IPS DF 6.9 (cell line): ENCODE measurements around the gene KCNK10.

Experiments
- DNase-seq: peaks from one replicate; pipeline ENCODE4 v3.0.0-alpha.2; 2013; ENCODE audit warnings: low read depth, low spot score
- H3K27ac ChIP-seq: one replicate; pipeline ENCODE4 v1.5.1; 2013; ENCODE audit warnings: low read length, control low read depth
- H3K27me3 ChIP-seq: 2 replicates; pipeline ENCODE4 v1.6.1; 2013; ENCODE audit warnings: mild to moderate bottlenecking, low read length; ENCODE audit not compliant: control insufficient read depth, insufficient read depth
- H3K36me3 ChIP-seq: 2 replicates; pipeline ENCODE4 v1.6.1; 2013; ENCODE audit warnings: low read length; ENCODE audit not compliant: control insufficient read depth, insufficient read depth
- H3K4me1 ChIP-seq: 2 replicates; pipeline ENCODE4 v1.6.1; 2013; ENCODE audit warnings: low read length; ENCODE audit not compliant: control insufficient read depth, insufficient read depth
- H3K4me3 ChIP-seq: 2 replicates; pipeline ENCODE4 v1.5.1; 2013; ENCODE audit warnings: mild to moderate bottlenecking, low read length
- H3K9me3 ChIP-seq: 2 replicates; pipeline ENCODE4 v1.6.1; 2013; ENCODE audit warnings: low read length, inconsistent platforms; ENCODE audit not compliant: control insufficient read depth, insufficient read depth
- WGBS: extraction: QIAGEN DNeasy Blood & Tissue Kit; methylation state at CpG from one replicate; pipeline ENCODE4 v1.1.7; 2013; ENCODE audit warnings: mixed read lengths, missing lambda C conversion rate; ENCODE audit not compliant: insufficient read length, insufficient coverage; 5-methylcytosine and 5-hydroxymethylcytosine counted together

KCNK10 gene

DNA sequence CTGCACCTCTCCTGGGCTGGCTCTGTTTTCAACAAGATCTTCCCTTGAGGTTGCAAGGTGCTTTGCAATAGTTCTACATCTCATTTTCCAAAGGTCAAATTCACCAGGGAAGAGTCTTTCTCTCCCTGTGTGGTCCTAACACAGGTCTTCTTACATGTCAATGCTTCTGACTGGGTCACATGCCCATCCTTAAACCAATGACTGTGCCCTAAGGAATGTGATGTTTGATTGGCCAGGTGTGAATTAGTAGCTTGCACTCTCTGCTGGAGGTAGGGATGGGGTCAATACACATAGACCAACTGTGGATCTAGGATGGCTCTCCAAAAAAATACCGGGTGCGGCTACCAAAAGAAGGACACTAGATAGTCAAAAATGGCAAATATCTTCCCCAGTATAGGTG lies 19.9 kb upstream of the KCNK10 start:
- Histone ChIP-seq H3K36me3 (no peaks in the 10 kb centered on the region), H3K4me3 (no peak overlapping the region), H3K27ac (no peak overlapping the region), H3K9me3 (no peaks in the 10 kb centered on the region), H3K4me1 (no peaks in the 10 kb centered on the region), H3K27me3 (no peaks in the 10 kb centered on the region)
- no peak for DNase-seq
- no CpG with 5 or more reads among the region's 2 CpGs for WGBS

GRCh38 chr14:88340357-88340756 lies 17.3 kb upstream of the KCNK10 start:
- Histone ChIP-seq H3K36me3 (no peaks in the 10 kb centered on the region), H3K9me3 (no peaks in the 10 kb centered on the region), H3K4me3 (no peak overlapping the region), H3K27ac (no peak overlapping the region), H3K4me1 (no peaks in the 10 kb centered on the region), H3K27me3 (no peaks in the 10 kb centered on the region)
- DNase-seq = no peak

DNA sequence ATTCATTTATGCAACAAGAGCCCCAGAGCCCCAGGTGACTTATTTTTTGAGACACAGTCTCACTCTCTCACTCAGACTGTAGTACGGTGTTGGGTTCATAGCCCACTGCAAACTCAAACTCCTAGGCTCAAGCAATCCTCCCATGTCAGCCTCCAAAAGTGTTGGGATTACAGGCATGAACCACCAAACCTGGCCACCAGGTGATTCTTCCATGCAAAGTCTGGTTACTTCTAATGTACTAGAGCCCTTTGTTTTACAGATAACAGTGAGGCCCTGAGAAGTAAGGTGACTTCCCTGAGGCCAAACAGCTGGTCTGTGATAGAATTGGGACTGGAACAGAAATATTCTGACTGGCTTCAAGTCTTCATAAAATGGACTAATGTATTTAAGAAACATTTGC lies 10.0 kb upstream of the KCNK10 start:
- H3K27ac ChIP-seq = no peak overlapping the region
- H3K4me3 ChIP-seq = no peak overlapping the region
- no peaks in the 10 kb centered on the region for H3K4me1 ChIP-seq
- no peaks in the 10 kb centered on the region for H3K27me3 ChIP-seq
- WGBS = no CpG with 5 or more reads among the region's 1 CpG
- no peaks in the 10 kb centered on the region for H3K9me3 ChIP-seq
- no peak for DNase-seq
- no peaks in the 10 kb centered on the region for H3K36me3 ChIP-seq

- H3K4me3 ChIP-seq = no peak overlapping the region
- peaks cover 45% of the 10 kb centered on the region for H3K27me3 ChIP-seq
- H3K9me3 ChIP-seq = no peaks in the 10 kb centered on the region
- no CpG with 5 or more reads among the region's 1 CpG for WGBS
- H3K36me3 ChIP-seq = no peaks in the 10 kb centered on the region
- H3K27ac ChIP-seq = no peak overlapping the region
- no peak for DNase-seq
- H3K4me1 ChIP-seq = peaks cover under 1% of the 10 kb centered on the region
Measured at GRCh38 chr14:88327497-88327896, 4.4 kb upstream of the KCNK10 start.

DNA sequence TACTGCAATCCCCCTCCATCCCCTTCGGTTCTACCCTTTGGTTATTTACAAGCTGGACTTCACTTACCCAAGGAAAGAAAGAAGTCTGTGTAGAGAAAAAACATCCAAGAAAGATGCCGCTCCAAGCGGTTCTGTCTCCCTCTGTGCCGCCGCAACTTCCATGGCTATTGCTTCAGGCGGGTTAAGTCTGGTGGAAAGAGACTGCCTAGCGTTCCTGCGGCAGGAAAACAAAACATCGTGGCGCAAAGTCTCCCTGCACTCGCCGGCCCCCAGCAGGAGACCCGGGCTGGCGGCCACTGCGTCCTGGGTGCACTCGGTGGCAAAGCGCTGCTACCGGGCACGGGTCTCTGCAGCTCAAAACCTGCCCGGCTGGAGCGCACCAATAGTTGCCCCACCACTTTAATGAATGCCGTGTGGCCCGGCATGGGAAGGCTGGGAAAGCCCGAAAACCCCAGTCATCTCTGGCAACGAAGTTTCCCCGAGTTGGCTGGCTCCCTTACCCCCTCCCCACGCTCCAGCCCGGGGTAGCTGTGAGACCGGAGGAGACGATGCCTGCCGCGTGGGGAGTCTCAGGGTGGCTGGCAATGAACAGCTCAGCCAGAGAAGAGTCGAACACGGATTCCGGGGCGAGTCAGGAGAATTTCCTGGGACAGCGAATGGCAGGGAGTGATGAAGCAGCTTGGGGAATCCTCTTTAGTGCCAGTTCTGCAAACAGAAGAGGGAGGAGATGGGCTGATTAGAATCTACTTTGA lies 3.5 kb upstream of the KCNK10 start:
- Histone ChIP-seq H3K4me3 (peak overlapping the region; percentile 51), H3K27ac (no peak overlapping the region), H3K36me3 (no peaks in the 10 kb centered on the region), H3K4me1 (peaks cover 3% of the 10 kb centered on the region), H3K27me3 (peaks cover 55% of the 10 kb centered on the region), H3K9me3 (no peaks in the 10 kb centered on the region)
- DNase-seq = no peak
- no CpG with 5 or more reads among the region's 37 CpGs for WGBS

GRCh38 chr14:88325883-88326282 lies 2.8 kb upstream of the KCNK10 start:
- H3K4me3 ChIP-seq = peak overlapping the region; percentile 51; the same call in 1 of the 2 replicates
- peaks cover 57% of the 10 kb centered on the region for H3K27me3 ChIP-seq
- H3K36me3 ChIP-seq = no peaks in the 10 kb centered on the region
- peaks cover 3% of the 10 kb centered on the region for H3K4me1 ChIP-seq
- no peak for DNase-seq
- WGBS = no CpG with 5 or more reads among the region's 5 CpGs
- H3K9me3 ChIP-seq = no peaks in the 10 kb centered on the region
- no peak overlapping the region for H3K27ac ChIP-seq

- no peaks in the 10 kb centered on the region for H3K9me3 ChIP-seq
- no peak for DNase-seq
- H3K4me3 ChIP-seq = no peak overlapping the region
- H3K36me3 ChIP-seq = no peaks in the 10 kb centered on the region
- H3K27me3 ChIP-seq = peaks cover 59% of the 10 kb centered on the region
- H3K27ac ChIP-seq = no peak overlapping the region
- WGBS = no CpG with 5 or more reads among the region's 6 CpGs
- peaks cover 3% of the 10 kb centered on the region for H3K4me1 ChIP-seq
Measured at GRCh38 chr14:88324930-88325329, 1.9 kb upstream of the KCNK10 start.

- H3K27me3 ChIP-seq = peaks cover 59% of the 10 kb centered on the region
- no peak overlapping the region for H3K27ac ChIP-seq
- DNase-seq = no peak
- no peak overlapping the region for H3K4me3 ChIP-seq
- WGBS = no CpG with 5 or more reads among the region's 4 CpGs
- H3K4me1 ChIP-seq = peaks cover 3% of the 10 kb centered on the region
- no peaks in the 10 kb centered on the region for H3K36me3 ChIP-seq
- no peaks in the 10 kb centered on the region for H3K9me3 ChIP-seq
Measured at GRCh38 chr14:88324491-88324890, 1.4 kb upstream of the KCNK10 start.

GRCh38 chr14:88323523-88324199 lies 592 bp upstream of the KCNK10 start:
- Histone ChIP-seq H3K4me3 (peak overlapping the region; percentile 49; the same call in 1 of the 2 replicates), H3K27ac (no peak overlapping the region), H3K4me1 (peaks cover 3% of the 10 kb centered on the region), H3K36me3 (no peaks in the 10 kb centered on the region), H3K27me3 (peaks cover 59% of the 10 kb centered on the region), H3K9me3 (no peaks in the 10 kb centered on the region)
- no peak for DNase-seq
- no CpG with 5 or more reads among the region's 69 CpGs for WGBS

- Histone ChIP-seq H3K4me1 (peaks cover 3% of the 10 kb centered on the region), H3K27ac (no peak overlapping the region), H3K36me3 (no peaks in the 10 kb centered on the region), H3K9me3 (no peaks in the 10 kb centered on the region), H3K4me3 (peak overlapping the region; percentile 49; the same call in 1 of the 2 replicates), H3K27me3 (peaks cover 59% of the 10 kb centered on the region)
- WGBS = no CpG with 5 or more reads among the region's 26 CpGs
- no peak for DNase-seq
Measured at GRCh38 chr14:88322504-88323085, 474 bp downstream of the KCNK10 start.
